Esophagus squamous epithelium (tissue), 4 donors: Measurements from ENCODE around the gene KLHL40.

Experiments
- CTCF ChIP-seq, 6 experiments: fragments of 450-650 bp in 4 of 6; fragments of 200-600 bp in 2 of 6; sonication (generic) in 2 of 6; IDR thresholded peaks; one replicate each; pipeline ENCODE4 v1.5.1; 2016 to 2019; ENCODE audit warnings: antibody characterized with exemption in 6 of 6, mild to moderate bottlenecking in 4 of 6, moderate library complexity in 4 of 6
- POLR2A ChIP-seq, 4 donors: fragments of 450-650 bp; IDR thresholded peaks; one replicate each; pipeline ENCODE4 v1.6.1; 2017; ENCODE audit warnings: antibody characterized with exemption in 4 of 4, mild to moderate bottlenecking in 4 of 4, moderate library complexity in 3 of 4

DNA sequence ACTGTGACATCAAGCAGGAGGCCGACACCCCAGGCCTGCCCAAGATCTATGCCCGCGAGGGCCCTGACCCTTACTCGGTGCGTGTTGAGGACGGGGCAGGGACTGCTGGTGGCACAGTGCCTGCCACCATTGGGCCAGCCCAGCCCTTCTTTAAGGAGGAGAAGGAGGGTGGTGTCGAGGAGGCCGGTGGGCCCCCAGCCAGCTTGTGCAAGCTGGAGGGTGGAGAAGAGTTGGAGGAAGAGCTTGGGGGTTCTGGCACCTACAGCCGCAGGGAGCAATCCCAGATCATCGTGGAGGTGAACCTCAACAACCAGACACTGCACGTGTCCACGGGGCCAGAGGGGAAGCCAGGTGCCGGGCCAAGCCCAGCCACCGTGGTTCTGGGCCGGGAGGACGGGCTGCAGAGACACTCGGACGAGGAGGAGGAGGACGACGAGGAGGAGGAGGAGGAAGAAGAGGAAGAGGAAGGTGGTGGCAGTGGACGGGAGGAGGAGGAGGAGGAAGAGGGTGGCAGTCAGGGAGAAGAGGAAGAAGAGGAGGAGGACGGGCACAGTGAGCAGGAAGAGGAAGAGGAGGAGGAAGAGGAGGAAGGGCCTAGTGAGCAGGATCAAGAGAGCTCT, 26.5 kb upstream of the KLHL40 start:
- TF ChIP-seq CTCF (IDR thresholded peaks at IDR 0.05) (no peak), POLR2A (IDR thresholded peaks at IDR 0.05) (no peak)
